ENCODE measurements around the gene CDK10.
A peak's percentile ranks its signal among the peaks of the same experiment; 100 is the strongest.

CDK10 gene

DNA sequence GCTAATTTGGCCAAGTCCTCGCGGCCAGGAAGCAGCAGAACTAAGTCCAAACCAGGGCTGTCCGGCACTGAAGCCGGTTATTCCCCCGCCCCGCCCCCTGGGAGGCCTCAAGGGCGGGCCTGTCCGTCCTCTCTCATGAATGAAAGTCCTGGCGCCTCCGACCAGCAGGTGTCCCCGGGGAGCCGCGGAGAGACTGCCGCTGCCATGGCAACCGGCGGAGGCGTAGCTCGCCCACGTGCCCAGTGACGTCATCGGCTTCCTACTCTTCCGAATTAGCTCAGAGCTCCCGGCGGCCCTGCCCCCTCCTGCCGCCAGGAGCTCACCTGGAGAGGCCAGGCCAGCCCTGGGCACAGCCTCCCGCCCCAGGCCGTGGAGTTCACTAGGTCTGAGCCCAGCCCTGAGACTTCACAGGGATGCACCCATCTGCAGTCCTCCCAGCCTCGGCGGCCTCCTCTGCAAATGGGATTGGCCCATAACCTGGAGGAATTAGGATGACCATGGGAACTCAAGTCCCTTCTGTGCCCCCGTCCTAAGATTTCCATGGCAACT, 13.7 kb downstream of the CDK10 start:
- H3K27ac ChIP-seq = peak overlapping the region; percentile 76
- CTCF ChIA-PET = interaction anchor here (0.5 to 1.6 kb wide), 10 partner anchors 9 to 364 kb away, joined by 3 to 8 read pairs (median 4); partner anchors contain the start of genes CHMP1A, SPATA33 and VPS9D1
- TF ChIP-seq, protein P1, sequence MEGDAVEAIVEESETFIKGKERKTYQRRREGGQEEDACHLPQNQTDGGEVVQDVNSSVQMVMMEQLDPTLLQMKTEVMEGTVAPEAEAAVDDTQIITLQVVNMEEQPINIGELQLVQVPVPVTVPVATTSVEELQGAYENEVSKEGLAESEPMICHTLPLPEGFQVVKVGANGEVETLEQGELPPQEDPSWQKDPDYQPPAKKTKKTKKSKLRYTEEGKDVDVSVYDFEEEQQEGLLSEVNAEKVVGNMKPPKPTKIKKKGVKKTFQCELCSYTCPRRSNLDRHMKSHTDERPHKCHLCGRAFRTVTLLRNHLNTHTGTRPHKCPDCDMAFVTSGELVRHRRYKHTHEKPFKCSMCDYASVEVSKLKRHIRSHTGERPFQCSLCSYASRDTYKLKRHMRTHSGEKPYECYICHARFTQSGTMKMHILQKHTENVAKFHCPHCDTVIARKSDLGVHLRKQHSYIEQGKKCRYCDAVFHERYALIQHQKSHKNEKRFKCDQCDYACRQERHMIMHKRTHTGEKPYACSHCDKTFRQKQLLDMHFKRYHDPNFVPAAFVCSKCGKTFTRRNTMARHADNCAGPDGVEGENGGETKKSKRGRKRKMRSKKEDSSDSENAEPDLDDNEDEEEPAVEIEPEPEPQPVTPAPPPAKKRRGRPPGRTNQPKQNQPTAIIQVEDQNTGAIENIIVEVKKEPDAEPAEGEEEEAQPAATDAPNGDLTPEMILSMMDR (conservative IDR thresholded peaks at IDR 0.05; ENCODE audit: low read depth) = peak; percentile 85
- POLR2A ChIA-PET (ENCODE audit: low non-redundant PET) = interaction anchor here (0.9 to 1.5 kb wide), 2 partner anchors 23 to 138 kb away, joined by 3 read pairs; no protein-coding TSS in a partner anchor
- DNase-seq (ENCODE audit: low spot score) = peak; percentile 94

DNA sequence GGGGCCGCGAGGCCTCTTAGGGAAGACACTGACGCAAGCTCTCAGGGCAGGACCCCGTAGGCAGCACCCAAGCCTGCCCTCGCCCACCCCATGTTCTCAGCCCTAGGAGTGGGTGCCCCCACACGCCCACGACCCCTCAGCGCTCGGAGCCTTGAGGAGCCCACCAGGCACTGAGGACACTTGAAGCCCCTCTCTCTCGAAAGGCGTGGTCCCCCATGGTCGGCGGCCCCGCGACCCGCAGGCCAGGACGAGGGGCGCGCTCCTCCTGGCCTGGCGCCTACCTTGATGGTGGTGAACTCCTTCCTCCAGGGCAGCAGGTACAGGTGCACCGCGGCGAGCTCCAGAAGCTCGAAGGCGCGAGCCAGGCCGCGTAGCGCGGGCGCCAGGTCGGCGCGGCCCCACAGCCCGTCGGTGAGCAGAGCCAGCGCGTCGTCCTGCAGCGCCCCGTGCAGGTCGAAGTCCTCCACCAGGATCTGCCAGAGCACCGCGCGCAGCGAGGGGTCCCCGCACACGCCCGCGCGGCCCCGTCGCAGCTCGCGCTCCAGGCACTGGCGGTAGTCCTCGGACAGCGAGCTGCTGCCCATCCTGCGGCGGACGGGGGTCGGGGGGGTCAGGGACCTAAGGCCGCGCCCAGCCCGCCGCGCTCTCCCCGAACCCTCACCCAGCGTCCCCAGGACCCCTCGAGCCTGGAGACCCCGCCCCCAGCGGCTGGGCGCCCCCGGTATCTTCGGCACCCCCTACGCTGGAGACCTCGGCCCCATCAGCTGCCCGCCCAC, 14.3 kb downstream of the CDK10 start:
- DNase-seq (ENCODE audit: low spot score) = no peak
- TF ChIP-seq, protein P1 (conservative IDR thresholded peaks at IDR 0.05; ENCODE audit: low read depth) = no peak
- ChIA-PET POLR2A (ENCODE audit: low non-redundant PET) (interaction anchor here (0.7 to 1.5 kb wide), 3 partner anchors 22 to 140 kb away, joined by 3 read pairs; no protein-coding TSS in a partner anchor), CTCF (interaction anchor here (0.5 to 1.6 kb wide), 11 partner anchors 9 to 465 kb away, joined by 3 to 8 read pairs (median 3); partner anchors contain the start of genes CHMP1A and SPATA33)
- peak overlapping the region; percentile 76 for H3K27ac ChIP-seq

- POLR2A ChIA-PET (ENCODE audit: low non-redundant PET) = interaction anchor here (0.6 to 1.5 kb wide), 3 partner anchors 10 to 141 kb away, joined by 3 read pairs; no protein-coding TSS in a partner anchor
- DNase-seq (ENCODE audit: low spot score) = peak; percentile 98
- CTCF ChIA-PET = interaction anchor here (0.5 to 1.6 kb wide), 7 partner anchors 9 to 466 kb away, joined by 3 to 6 read pairs (median 3); no protein-coding TSS in a partner anchor
- peak within 1 kb of the TSS; percentile 76 for H3K27ac ChIP-seq
- TF ChIP-seq, protein P1 (conservative IDR thresholded peaks at IDR 0.05; ENCODE audit: low read depth) = no peak; the same call in 1 of the 2 replicates
Measured at GRCh38 chr16:89701425-89702406, 15.2 kb downstream of the CDK10 start, which contains the start of gene SPATA2L. TSS of gene SPATA2L (minus strand) at chr16:89701705. CDS start at chr16:89701232, 473 bp downstream.

GRCh38 chr16:89704281-89704680, 17.8 kb downstream of the CDK10 start:
- no peak for DNase-seq (ENCODE audit: low spot score)
- TF ChIP-seq, protein P1 (conservative IDR thresholded peaks at IDR 0.05; ENCODE audit: low read depth) = no peak
- POLR2A ChIA-PET (ENCODE audit: low non-redundant PET) = no interaction called here
- CTCF ChIA-PET = interaction anchor here (0.7 kb wide), 1 partner anchor 54 kb away, joined by 6 read pairs; no protein-coding TSS in a partner anchor
- no peak overlapping the region for H3K27ac ChIP-seq

- CTCF ChIA-PET = interaction anchor here (0.6 kb wide), 1 partner anchor 53 kb away, joined by 3 read pairs; no protein-coding TSS in a partner anchor
- POLR2A ChIA-PET (ENCODE audit: low non-redundant PET) = no interaction called here
- H3K27ac ChIP-seq = no peak overlapping the region
- TF ChIP-seq, protein P1 (conservative IDR thresholded peaks at IDR 0.05; ENCODE audit: low read depth) = no peak
- no peak for DNase-seq (ENCODE audit: low spot score)
Measured at GRCh38 chr16:89705006-89705405, 18.5 kb downstream of the CDK10 start.

All from RWPE1 (cell line).